Activated CD4-positive, alpha-beta T cell treated with anti-CD3 and anti-CD28 coated beads, Interleukin-10, Interleukin-2, amounts not matched to agents 100 ng/mL and 50 ng/mL, durations not matched to agents 16 hours and 8 hours (primary cell): ENCODE data around the gene SPATA31C1.
"Not testable (repeated sequence)": the region's sequence is repeated elsewhere in the genome, so short reads cannot be mapped to it uniquely, and the experiment has no call there.

Experiments
- DNase-seq: peaks from one replicate; pipeline ENCODE4 v3.0.0-alpha.2; 2020

SPATA31C1 gene

GRCh38 chr9:87887661-87888480 is 29.9 kb upstream of the SPATA31C1 start:
- DNase-seq, result no peak

GRCh38 chr9:87888501-87888900 is 29.3 kb upstream of the SPATA31C1 start:
- no peak for DNase-seq

- no peak for DNase-seq
Measured at GRCh38 chr9:87889065-87889881, 28.5 kb upstream of the SPATA31C1 start.

- no peak for DNase-seq
Measured at GRCh38 chr9:87889882-87890252, 27.9 kb upstream of the SPATA31C1 start.

- no peak for DNase-seq
Measured at GRCh38 chr9:87890837-87891236, 26.9 kb upstream of the SPATA31C1 start.

GRCh38 chr9:87891754-87892153 is 26.0 kb upstream of the SPATA31C1 start:
- no peak for DNase-seq

GRCh38 chr9:87892956-87893355 is 24.8 kb upstream of the SPATA31C1 start:
- no peak for DNase-seq

GRCh38 chr9:87894998-87895625 is 22.6 kb upstream of the SPATA31C1 start:
- no peak for DNase-seq

- DNase-seq, result no peak
Measured at GRCh38 chr9:87896891-87897290, 20.9 kb upstream of the SPATA31C1 start.

- DNase-seq, result no peak
Measured at GRCh38 chr9:87898151-87898550, 19.6 kb upstream of the SPATA31C1 start.

GRCh38 chr9:87902371-87902770 is 15.4 kb upstream of the SPATA31C1 start:
- DNase-seq, result not testable (repeated sequence)

GRCh38 chr9:87909310-87910041 is 8.3 kb upstream of the SPATA31C1 start:
- DNase-seq, result no peak

- DNase-seq, result no peak
Measured at GRCh38 chr9:87910821-87911220, 6.9 kb upstream of the SPATA31C1 start.

- not testable (repeated sequence) for DNase-seq
Measured at GRCh38 chr9:87919013-87919412, 1.3 kb downstream of the SPATA31C1 start.

- DNase-seq, result not testable (repeated sequence)
Measured at GRCh38 chr9:87921561-87921960, 3.8 kb downstream of the SPATA31C1 start.

GRCh38 chr9:87923012-87923411 is 5.2 kb downstream of the SPATA31C1 start:
- DNase-seq, result peak; percentile 61

GRCh38 chr9:87924851-87925250 is 7.1 kb downstream of the SPATA31C1 start:
- DNase-seq, result not testable (repeated sequence)

- DNase-seq, result not testable (repeated sequence)
Measured at GRCh38 chr9:87929152-87929551, 11.4 kb downstream of the SPATA31C1 start.

GRCh38 chr9:87934444-87934843 is 16.7 kb downstream of the SPATA31C1 start:
- DNase-seq, result not testable (repeated sequence)

GRCh38 chr9:87937352-87937751 is 19.6 kb downstream of the SPATA31C1 start:
- DNase-seq, result not testable (repeated sequence)

GRCh38 chr9:87937918-87938317 is 20.2 kb downstream of the SPATA31C1 start:
- DNase-seq, result not testable (repeated sequence)

GRCh38 chr9:87938336-87938735 is 20.6 kb downstream of the SPATA31C1 start:
- DNase-seq, result not testable (repeated sequence)

- DNase-seq, result not testable (repeated sequence)
Measured at GRCh38 chr9:87939096-87939495, 21.3 kb downstream of the SPATA31C1 start.
